H1 (cell line): ENCODE data around the gene PTCH1. TPM values are rescaled to one million over a fixed set of nuclear protein-coding genes. Genes with fewer than 3 reads are reported as not detected.

Source experiments
- CTCF ChIA-PET: fragments of 300-600 bp; sonication (Branson Sonifier 250); formaldehyde crosslinking; loops from one replicate; lab custom pipeline; 2021; ENCODE audit not compliant: partially characterized antibody; lab: Charles Lee
- POLR2A ChIA-PET: fragments of 300-600 bp; sonication (Branson Sonifier 250); formaldehyde crosslinking; loops from one replicate; lab custom pipeline; 2021; ENCODE audit warnings: inconsistent platforms; ENCODE audit not compliant: partially characterized antibody; lab: Charles Lee
- DNase-seq, 2 experiments: peaks; one replicate each; pipeline versions ENCODE4 v3.0.0 to v3.0.0-alpha.2; 2010 to 2022; ENCODE audit warnings: low spot score in 2 of 2, low read depth in 1 of 2, mixed read lengths in 1 of 2
- FAIRE-seq: peaks from 2 replicates; lab custom pipeline; 2011; peaks lifted over from hg19 to GRCh38; lab: Jason Lieb, UNC
- H2AFZ ChIP-seq: 2 replicates; pipeline ENCODE4 v1.8.1; 2012; ENCODE audit warnings: low read length, inconsistent platforms
- H2AK5ac ChIP-seq: 2 replicates; pipeline ENCODE4 v1.6.1; 2013; ENCODE audit warnings: low read depth, low read length
- H2BK120ac ChIP-seq: replicated peaks from 2 replicates; pipeline ENCODE3; 2013; ENCODE audit warnings: low read depth, low read length, inconsistent platforms
- H2BK12ac ChIP-seq: 2 replicates; pipeline ENCODE4 v1.6.1; 2013; ENCODE audit warnings: low read depth, low read length
- H2BK15ac ChIP-seq: 2 replicates; pipeline ENCODE4 v1.6.1; 2013; ENCODE audit warnings: low read length
- H2BK20ac ChIP-seq: 2 replicates; pipeline ENCODE4 v1.6.1; 2013; ENCODE audit warnings: low read length
- H2BK5ac ChIP-seq: 2 replicates; pipeline ENCODE4 v1.6.1; 2013; ENCODE audit warnings: low read depth, low read length
- H3K14ac ChIP-seq: 2 replicates; pipeline ENCODE4 v1.6.1; 2013; ENCODE audit warnings: inconsistent platforms; ENCODE audit not compliant: insufficient read length
- H3K18ac ChIP-seq: 2 replicates; pipeline ENCODE4 v1.6.1; 2013; ENCODE audit warnings: low read length; ENCODE audit errors: extremely low read depth
- H3K23ac ChIP-seq: 2 replicates; pipeline ENCODE4 v1.6.1; 2013; ENCODE audit warnings: inconsistent platforms; ENCODE audit not compliant: insufficient read length
- H3K23me2 ChIP-seq: 2 replicates; pipeline ENCODE4 v1.6.1; 2013; ENCODE audit warnings: low read depth, low read length
- H3K27ac ChIP-seq: 2 replicates; pipeline ENCODE4 v1.6.1; 2011; ENCODE audit warnings: low read depth, low read length, inconsistent platforms
- H3K27me3 ChIP-seq, 4 experiments: replicated peaks in 1 of 4; 1 replicate in 1 of 4; 2 replicates in 3 of 4; pipeline versions ENCODE4 v1.6.1 to v1.8.1; 2011 to 2013; ENCODE audit warnings: low read length in 3 of 4, mild to moderate bottlenecking in 3 of 4, inconsistent platforms in 2 of 4, mixed read lengths in 2 of 4, moderate library complexity in 1 of 4; ENCODE audit not compliant: control insufficient read depth in 3 of 4, insufficient read depth in 3 of 4; ENCODE audit errors: extremely low read depth in 1 of 4
- H3K36me3 ChIP-seq, 4 experiments: 2 replicates each; pipeline versions ENCODE4 v1.6.1 to v1.8.1; 2011 to 2013; ENCODE audit warnings: mild to moderate bottlenecking in 4 of 4, low read length in 3 of 4, moderate library complexity in 2 of 4, control low read depth in 1 of 4, inconsistent platforms in 1 of 4; ENCODE audit not compliant: insufficient read depth in 4 of 4, control insufficient read depth in 2 of 4
- H3K4ac ChIP-seq: replicated peaks from 2 replicates; pipeline ENCODE3; 2013; ENCODE audit warnings: low read length, low read depth, mixed read lengths, inconsistent platforms; ENCODE audit not compliant: insufficient read length
- H3K4me1 ChIP-seq, 4 experiments: replicated peaks in 1 of 4; 1 replicate in 1 of 4; 2 replicates in 3 of 4; pipeline versions ENCODE4 v1.6.1 to v1.8.1; 2011 to 2013; ENCODE audit warnings: low read length in 3 of 4, inconsistent platforms in 2 of 4, mixed read lengths in 1 of 4; ENCODE audit not compliant: insufficient read depth in 4 of 4, control insufficient read depth in 3 of 4
- H3K4me2 ChIP-seq, 2 experiments: 2 replicates each; pipeline versions ENCODE4 v1.6.1 to v1.8.1; 2011 to 2013; ENCODE audit warnings: low read depth in 2 of 2, low read length in 2 of 2, control low read depth in 1 of 2, inconsistent platforms in 1 of 2, mild to moderate bottlenecking in 1 of 2; ENCODE audit not compliant: insufficient read depth in 1 of 2
- H3K4me3 ChIP-seq, 4 experiments: fragments of 200-600, 300-600 bp in 1 of 4; sonication (generic), shearing (Covaris generic), sonication (Bioruptor Twin) in 1 of 4; 2 replicates each; pipeline versions ENCODE4 v1.5.1 to v1.8.1; 2011 to 2016; ENCODE audit warnings: low read length in 4 of 4, low read depth in 3 of 4, control low read depth in 2 of 4, inconsistent platforms in 2 of 4, mild to moderate bottlenecking in 2 of 4, mixed read lengths in 1 of 4, moderate library complexity in 1 of 4; ENCODE audit not compliant: insufficient read depth in 2 of 4; ENCODE audit errors: extremely low read depth in 1 of 4
- H3K56ac ChIP-seq: replicated peaks from 2 replicates; pipeline ENCODE3; 2013; ENCODE audit warnings: low read depth, mild to moderate bottlenecking, mixed read lengths, low read length, inconsistent platforms; ENCODE audit not compliant: insufficient read length
- H3K79me1 ChIP-seq: 2 replicates; pipeline ENCODE4 v1.6.1; 2013; ENCODE audit warnings: low read depth, low read length, control low read depth
- H3K79me2 ChIP-seq, 2 experiments: 2 replicates each; pipeline versions ENCODE4 v1.6.1 to v1.8.1; 2012 to 2013; ENCODE audit warnings: low read length in 2 of 2, mild to moderate bottlenecking in 2 of 2, inconsistent platforms in 1 of 2; ENCODE audit not compliant: insufficient read depth in 2 of 2, control insufficient read depth in 1 of 2
- H3K9ac ChIP-seq, 4 experiments: replicated peaks in 1 of 4; 1 replicate in 1 of 4; 2 replicates in 3 of 4; pipeline versions ENCODE4 v1.6.1 to v1.8.1; 2011 to 2013; ENCODE audit warnings: low read depth in 3 of 4, low read length in 3 of 4, control low read depth in 2 of 4, mild to moderate bottlenecking in 2 of 4, moderate library complexity in 2 of 4, inconsistent platforms in 1 of 4; ENCODE audit errors: extremely low read depth in 1 of 4
- H3K9me3 ChIP-seq, 2 experiments: 2 replicates each; pipeline versions ENCODE4 v1.6.1 to v1.8.1; 2012 to 2013; ENCODE audit warnings: mild to moderate bottlenecking in 2 of 2, moderate library complexity in 2 of 2, control low read depth in 1 of 2, inconsistent platforms in 1 of 2, low read depth in 1 of 2, low read length in 1 of 2, mixed read lengths in 1 of 2; ENCODE audit not compliant: insufficient read depth in 2 of 2
- H4K20me1 ChIP-seq, 2 experiments: replicated peaks in 1 of 2; 2 replicates each; pipeline versions ENCODE3 to v1.8.1; 2011 to 2013; ENCODE audit warnings: inconsistent platforms in 2 of 2, low read length in 2 of 2, mild to moderate bottlenecking in 1 of 2; ENCODE audit not compliant: insufficient read depth in 2 of 2, control insufficient read depth in 1 of 2
- H4K5ac ChIP-seq: 2 replicates; pipeline ENCODE4 v1.6.1; 2013; ENCODE audit warnings: low read length, low read depth, mixed read lengths, inconsistent platforms; ENCODE audit not compliant: insufficient read length
- H4K8ac ChIP-seq: 2 replicates; pipeline ENCODE4 v1.8.0; 2013; ENCODE audit warnings: mild to moderate bottlenecking, moderate library complexity, low read length, inconsistent platforms; ENCODE audit not compliant: insufficient read depth; ENCODE audit errors: extremely low read depth
- H4K91ac ChIP-seq: replicated peaks from 2 replicates; pipeline ENCODE3; 2013; ENCODE audit warnings: low read length, mixed read lengths, inconsistent platforms; ENCODE audit not compliant: insufficient read length
- CEBPB ChIP-seq: IDR thresholded peaks from 2 replicates; pipeline ENCODE4 v1.6.1; 2012; ENCODE audit warnings: low read depth, low read length
- EZH2 ChIP-seq: fragments of 200-600 bp; sonication (generic); IDR thresholded peaks from 2 replicates; pipeline ENCODE4 v1.7.1; 2012; ENCODE audit warnings: low read depth, mild to moderate bottlenecking, moderate library complexity, low read length, inconsistent platforms; ENCODE audit not compliant: severe bottlenecking
- WGBS, 2 experiments: shearing (Covaris generic) in 1 of 2; methylation state at CpG; one replicate each; pipeline versions ENCODE4 v1.1.6 to v1.1.7; 2013 to 2015; ENCODE audit warnings: low lambda C conversion rate in 2 of 2, mixed read lengths in 2 of 2, inconsistent platforms in 1 of 2, low coverage in 1 of 2, missing lambda C conversion rate in 1 of 2; ENCODE audit not compliant: insufficient replicate concordance in 2 of 2, insufficient coverage in 1 of 2, insufficient read length in 1 of 2; ENCODE audit errors: extremely low coverage in 1 of 2, missing lambda C conversion rate in 1 of 2; 5-methylcytosine and 5-hydroxymethylcytosine counted together
- polyA plus RNA-seq, 7 experiments: library from polyadenylated mRNA; depleted of rRNA in 3 of 7; stranded (reverse) in 5 of 7; unstranded in 2 of 7; fragments of >200 nt in 5 of 7; fragments of 200-250 nt in 2 of 7; gene quantifications; 1 replicate in 5 of 7; 2 replicates in 1 of 7; 4 replicates in 1 of 7; pipeline versions ENCODE4 v1.2.1 to v1.2.3, GENCODE V29; 2011 to 2013; ENCODE audit warnings: missing spikeins in 2 of 7, mixed read lengths in 2 of 7
- total RNA-seq: library from RNA; stranded (reverse); fragmentation: NEBNext Ultra II Directional; extraction: Animal tissue kit (Norgen Biotek cat#: 25700); gene quantifications from 2 replicates; pipeline ENCODE4 v1.2.1, GENCODE V29; 2021

Gene PTCH1
- total and polyA plus RNA-seq, 2 of the 8 experiments (the other 6 are each of a cell fraction or from before 2014, with no cell fraction given), result 6.4 to 34.1 TPM

DNA sequence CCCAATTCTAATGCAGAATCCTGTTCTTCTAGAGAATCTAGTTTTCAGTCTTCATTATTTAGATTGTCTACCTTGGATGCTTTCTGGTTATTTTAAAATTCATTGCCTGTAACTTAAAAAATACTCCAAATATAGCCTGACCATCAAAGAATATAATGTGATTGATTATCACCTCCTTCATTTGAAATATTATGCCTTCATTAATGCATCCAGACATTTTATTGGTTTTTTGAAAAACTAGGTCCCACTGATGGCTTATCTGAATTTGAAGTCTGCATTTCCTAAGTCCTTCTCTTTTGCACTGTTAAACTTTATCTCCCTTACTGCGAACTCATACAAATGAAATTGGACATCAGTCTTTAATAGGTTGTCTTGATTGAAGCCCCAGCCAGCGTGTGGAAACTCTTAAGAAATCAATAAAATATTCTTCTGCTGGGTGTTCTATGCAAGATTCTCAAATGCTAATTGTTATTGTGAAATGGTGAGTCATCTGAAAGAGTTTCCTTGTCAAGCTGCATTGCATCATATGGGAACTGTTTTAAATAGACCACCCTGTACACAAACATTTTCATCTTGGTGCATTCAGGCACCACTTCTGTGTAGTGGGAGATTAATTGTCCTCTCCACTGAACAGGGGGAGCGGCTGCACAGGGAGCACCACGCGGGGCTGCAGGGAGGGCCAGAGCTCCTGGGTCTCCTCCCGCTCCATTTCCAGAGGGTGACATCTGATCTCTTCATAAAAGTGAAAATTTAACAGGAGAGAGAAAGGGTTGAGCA is 106.9 kb downstream of the PTCH1 start:
- H3K18ac ChIP-seq, result no peak overlapping the region
- H2AK5ac ChIP-seq, result no peak overlapping the region
- no peak overlapping the region for H3K23ac ChIP-seq
- H2BK120ac ChIP-seq, result no peak overlapping the region
- H3K27me3 ChIP-seq, result no peaks in the 10 kb centered on the region
- H3K23me2 ChIP-seq, result no peaks in the 10 kb centered on the region
- WGBS, 2 experiments, result 87% methylated on average over 6 of the region's 6 CpGs; no CpG with 5 or more reads in 1 of the 2 experiments
- no peak overlapping the region for H3K56ac ChIP-seq
- H3K4me3 ChIP-seq, result no peak overlapping the region
- H4K20me1 ChIP-seq, result no peaks in the 10 kb centered on the region
- no peak overlapping the region for H2AFZ ChIP-seq
- H3K9me3 ChIP-seq, result no peaks in the 10 kb centered on the region
- H3K14ac ChIP-seq, result no peak overlapping the region
- FAIRE-seq (no peak), DNase-seq (no peak)
- no peak overlapping the region for H2BK15ac ChIP-seq
- no peak overlapping the region for H3K9ac ChIP-seq
- H2BK20ac ChIP-seq, result no peak overlapping the region
- no peaks in the 10 kb centered on the region for H3K79me2 ChIP-seq
- H3K4me2 ChIP-seq, result no peak overlapping the region
- no peaks in the 10 kb centered on the region; a peak in 1 of 7 replicates for H3K4me1 ChIP-seq
- H4K5ac ChIP-seq, result no peak overlapping the region
- H4K8ac ChIP-seq, result no peak overlapping the region
- H3K79me1 ChIP-seq, result no peaks in the 10 kb centered on the region
- H3K4ac ChIP-seq, result no peak overlapping the region
- POLR2A ChIA-PET, result no interaction called here
- no peaks in the 10 kb centered on the region for H3K36me3 ChIP-seq
- peak; percentile 70; the same call in 1 of the 2 replicates for TF ChIP-seq CEBPB
- no peak for TF ChIP-seq EZH2
- TF ChIP-seq, all 59 proteins: peak for 1
- H4K91ac ChIP-seq, result no peak overlapping the region
- H3K27ac ChIP-seq, result no peak overlapping the region
- CTCF ChIA-PET, result interaction anchor here (0.6 kb wide), 1 partner anchor 1095 kb away, joined by 3 read pairs; no protein-coding TSS in a partner anchor
- no peak overlapping the region for H2BK5ac ChIP-seq
- no peak overlapping the region for H2BK12ac ChIP-seq
